ENCODE measurements around the gene SIAE.
A peak's percentile ranks its signal among the peaks of the same experiment; 100 is the strongest.

Gene SIAE

GRCh38 chr11:124669193-124669592, 4.3 kb downstream of the SIAE start:
- TF ChIP-seq, protein P1, sequence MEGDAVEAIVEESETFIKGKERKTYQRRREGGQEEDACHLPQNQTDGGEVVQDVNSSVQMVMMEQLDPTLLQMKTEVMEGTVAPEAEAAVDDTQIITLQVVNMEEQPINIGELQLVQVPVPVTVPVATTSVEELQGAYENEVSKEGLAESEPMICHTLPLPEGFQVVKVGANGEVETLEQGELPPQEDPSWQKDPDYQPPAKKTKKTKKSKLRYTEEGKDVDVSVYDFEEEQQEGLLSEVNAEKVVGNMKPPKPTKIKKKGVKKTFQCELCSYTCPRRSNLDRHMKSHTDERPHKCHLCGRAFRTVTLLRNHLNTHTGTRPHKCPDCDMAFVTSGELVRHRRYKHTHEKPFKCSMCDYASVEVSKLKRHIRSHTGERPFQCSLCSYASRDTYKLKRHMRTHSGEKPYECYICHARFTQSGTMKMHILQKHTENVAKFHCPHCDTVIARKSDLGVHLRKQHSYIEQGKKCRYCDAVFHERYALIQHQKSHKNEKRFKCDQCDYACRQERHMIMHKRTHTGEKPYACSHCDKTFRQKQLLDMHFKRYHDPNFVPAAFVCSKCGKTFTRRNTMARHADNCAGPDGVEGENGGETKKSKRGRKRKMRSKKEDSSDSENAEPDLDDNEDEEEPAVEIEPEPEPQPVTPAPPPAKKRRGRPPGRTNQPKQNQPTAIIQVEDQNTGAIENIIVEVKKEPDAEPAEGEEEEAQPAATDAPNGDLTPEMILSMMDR (IDR thresholded peaks at IDR 0.05; ENCODE audit: borderline replicate concordance, insufficient read depth, low read depth, low read length), result peak; percentile 65
- no peak overlapping the region for H3K4me3 ChIP-seq (ENCODE audit: low read depth, low read length)

GRCh38 chr11:124667601-124668000, 5.9 kb downstream of the SIAE start:
- no peak overlapping the region for H3K4me3 ChIP-seq (ENCODE audit: low read depth, low read length)
- TF ChIP-seq, protein P1 (IDR thresholded peaks at IDR 0.05; ENCODE audit: borderline replicate concordance, insufficient read depth, low read depth, low read length), result no peak

GRCh38 chr11:124663861-124664260, 9.7 kb downstream of the SIAE start:
- H3K4me3 ChIP-seq (ENCODE audit: low read depth, low read length), result no peak overlapping the region
- TF ChIP-seq, protein P1 (IDR thresholded peaks at IDR 0.05; ENCODE audit: borderline replicate concordance, insufficient read depth, low read depth, low read length), result no peak

GRCh38 chr11:124662106-124662505, 11.4 kb downstream of the SIAE start:
- TF ChIP-seq, protein P1 (IDR thresholded peaks at IDR 0.05; ENCODE audit: borderline replicate concordance, insufficient read depth, low read depth, low read length), result no peak
- H3K4me3 ChIP-seq (ENCODE audit: low read depth, low read length), result no peak overlapping the region

DNA sequence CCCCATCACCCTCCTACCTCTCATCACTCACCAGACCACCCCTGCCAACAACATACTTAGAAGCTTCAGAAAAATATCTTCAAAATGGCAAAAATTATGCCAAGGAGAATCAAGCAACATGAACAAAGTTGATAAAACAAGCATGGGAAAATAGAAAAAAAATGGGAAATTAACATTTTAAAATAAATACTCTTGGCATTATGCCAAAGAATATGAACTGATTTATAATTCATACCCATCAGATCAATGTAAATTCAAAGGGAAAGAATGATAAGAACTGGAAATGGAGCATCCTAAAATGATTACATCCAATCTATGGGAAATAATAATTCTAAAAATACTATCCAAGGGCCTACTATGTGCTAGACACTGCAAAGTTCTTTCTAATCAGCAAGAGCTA, 12.0 kb downstream of the SIAE start:
- TF ChIP-seq, protein P1 (IDR thresholded peaks at IDR 0.05; ENCODE audit: borderline replicate concordance, insufficient read depth, low read depth, low read length), result no peak

DNA sequence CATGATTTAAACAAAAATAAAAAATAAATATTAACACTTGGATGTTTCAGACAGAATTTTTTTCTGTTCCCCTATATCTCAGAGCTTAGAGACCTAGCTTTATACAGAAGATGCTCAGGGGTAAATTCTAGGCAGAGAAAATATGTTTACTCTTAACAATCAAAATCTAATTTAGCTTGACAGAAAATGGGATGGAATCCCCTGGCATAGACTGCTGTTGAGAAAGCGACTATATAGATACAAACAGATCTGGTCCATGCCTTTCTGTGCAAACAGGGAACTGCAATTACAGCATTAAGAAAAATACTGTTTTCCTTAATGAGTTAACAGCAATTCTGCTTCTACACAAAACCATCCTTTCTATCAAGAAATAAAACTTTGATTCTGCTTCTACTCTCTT, 14.6 kb downstream of the SIAE start:
- H3K4me3 ChIP-seq (ENCODE audit: low read depth, low read length), result no peak overlapping the region
- TF ChIP-seq, protein P1 (IDR thresholded peaks at IDR 0.05; ENCODE audit: borderline replicate concordance, insufficient read depth, low read depth, low read length), result no peak

More for the DNA sequence above, 12.0 kb downstream of the SIAE start:
- H3K4me3 ChIP-seq (ENCODE audit: low read depth, low read length), result no peak overlapping the region

DNA sequence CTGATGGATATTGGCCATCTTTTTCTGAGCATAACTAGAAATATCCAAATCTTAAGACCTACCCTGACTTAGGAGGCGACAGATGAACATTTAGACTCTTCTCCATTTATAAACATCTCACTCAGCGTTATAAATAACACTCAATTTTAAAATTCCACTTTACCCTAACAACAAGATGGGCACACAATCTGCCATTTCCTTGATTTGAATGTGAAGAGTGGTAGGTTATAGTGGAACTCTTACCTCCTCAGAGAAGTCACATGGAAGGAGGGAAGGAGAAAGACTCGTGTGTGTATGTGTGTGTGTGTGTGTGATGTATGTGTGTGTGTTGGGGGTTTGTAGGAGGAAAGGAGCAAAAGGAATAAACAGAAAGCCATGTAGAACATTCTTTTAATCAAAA, 15.0 kb downstream of the SIAE start:
- TF ChIP-seq, protein P1 (IDR thresholded peaks at IDR 0.05; ENCODE audit: borderline replicate concordance, insufficient read depth, low read depth, low read length), result no peak
- no peak overlapping the region for H3K4me3 ChIP-seq (ENCODE audit: low read depth, low read length)
